ENCODE measurements around the gene GLYR1. TPM values are rescaled to one million over a fixed set of nuclear protein-coding genes. Genes with fewer than 3 reads are reported as not detected.

The GLYR1 gene
- total and polyA plus RNA-seq, 9 of the 15 experiments (the other 6 are each of a cell fraction or from before 2014, with no cell fraction given), result 6.7 to 99.2 (median 60.2) TPM

DNA sequence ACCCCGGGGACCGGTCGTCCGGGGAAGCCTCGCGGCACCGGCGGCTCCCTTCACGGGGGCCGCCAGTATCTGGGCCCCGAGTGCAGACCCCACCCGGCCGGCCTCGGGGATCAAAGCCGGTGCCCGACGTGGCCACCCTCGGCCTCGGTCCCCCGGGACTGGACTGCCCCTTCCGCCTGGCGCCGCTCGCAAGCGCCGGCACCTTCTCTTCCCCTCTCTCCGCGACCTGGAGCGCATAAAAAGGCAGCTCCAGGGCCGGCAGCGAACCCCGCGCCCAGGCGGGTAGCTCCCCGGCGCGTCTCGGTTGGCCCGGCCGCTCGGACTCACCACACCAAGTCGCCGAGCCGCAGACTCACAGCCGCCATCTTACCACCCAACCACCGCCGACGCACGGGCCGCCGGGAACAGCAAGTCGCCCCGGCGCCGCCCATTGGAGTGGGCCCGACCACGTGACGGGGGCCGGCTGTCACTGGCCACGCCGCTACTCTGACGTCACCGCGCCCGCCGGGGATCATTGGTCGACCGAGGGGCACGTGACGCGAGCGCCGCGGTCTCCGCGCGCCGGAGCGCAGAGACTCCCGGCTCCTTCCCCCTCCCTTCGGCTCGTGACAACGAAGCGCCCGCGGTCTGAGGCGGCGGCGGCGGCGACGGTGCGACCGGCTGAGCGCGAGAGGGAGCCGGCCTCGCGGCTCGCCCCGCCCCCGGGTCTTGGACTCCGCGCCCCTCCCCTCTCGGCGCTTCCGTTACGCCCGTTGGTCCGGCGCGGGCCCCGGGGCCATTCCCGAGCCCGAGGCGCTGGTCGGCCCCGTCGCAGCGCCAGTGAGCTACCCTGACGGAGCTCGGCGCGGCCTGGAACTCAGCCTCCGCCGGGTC is at the start of gene GLYR1, which contains the start of gene UBN1 (continued):
- TF ChIP-seq SMAD4 (CRISPR knock-in tag; conservative IDR thresholded peaks at IDR 0.05) (peak; percentile 55), PHF20 (IDR thresholded peaks at IDR 0.05; ENCODE audit: partially characterized antibody) (peak; percentile 87), NKRF (IDR thresholded peaks at IDR 0.05; ENCODE audit: borderline replicate concordance) (peak; percentile 72; the same call in 1 of the 2 replicates), MYNN (IDR thresholded peaks at IDR 0.05) (no peak), MYNN (CRISPR knock-in tag; IDR thresholded peaks at IDR 0.05) (no peak; the same call in 1 of the 2 replicates), USF2 (CRISPR knock-in tag; IDR thresholded peaks at IDR 0.05) (peak; percentile 99), ZNF175 (CRISPR knock-in tag; IDR thresholded peaks at IDR 0.05; ENCODE audit: low read depth) (0 out of 2 replicates have a peak, but pooled peaks have one; percentile 40), SMAD3 (CRISPR knock-in tag; conservative IDR thresholded peaks at IDR 0.05) (no peak), ZSCAN32 (CRISPR knock-in tag; IDR thresholded peaks at IDR 0.05) (no peak), CHD2 (IDR thresholded peaks at IDR 0.05; ENCODE audit: low read depth, low read length) (peak; percentile 71), SIN3A (IDR thresholded peaks at IDR 0.05; ENCODE audit: borderline replicate concordance in 2 of 2, control insufficient read depth in 1 of 2, low read depth in 2 of 2, low read length in 2 of 2) (peak in 1 of 2 experiments; percentile 31; a peak in 2 of 4 replicates), ZNF79 (CRISPR knock-in tag; IDR thresholded peaks at IDR 0.05; ENCODE audit: low read depth) (no peak), GABPB2 (CRISPR knock-in tag; conservative IDR thresholded peaks at IDR 0.05) (no peak), ATF7 (IDR thresholded peaks at IDR 0.05) (peak; percentile 98), MEIS2 (IDR thresholded peaks at IDR 0.05; ENCODE audit: partially characterized antibody) (peak; percentile 55), U2AF2 (optimal IDR thresholded peaks at IDR 0.05; ENCODE audit: low read depth, low read length) (no peak), TGIF2 (CRISPR knock-in tag; IDR thresholded peaks at IDR 0.05) (no peak; the same call in 1 of the 2 replicates), ZNF639 (CRISPR knock-in tag; conservative IDR thresholded peaks at IDR 0.05 in 1 of 2, IDR thresholded peaks at IDR 0.05 in 1 of 2) (peak; percentile 35 to 99; a peak in 3 of 4 replicates)
- TF ChIP-seq, protein P1, sequence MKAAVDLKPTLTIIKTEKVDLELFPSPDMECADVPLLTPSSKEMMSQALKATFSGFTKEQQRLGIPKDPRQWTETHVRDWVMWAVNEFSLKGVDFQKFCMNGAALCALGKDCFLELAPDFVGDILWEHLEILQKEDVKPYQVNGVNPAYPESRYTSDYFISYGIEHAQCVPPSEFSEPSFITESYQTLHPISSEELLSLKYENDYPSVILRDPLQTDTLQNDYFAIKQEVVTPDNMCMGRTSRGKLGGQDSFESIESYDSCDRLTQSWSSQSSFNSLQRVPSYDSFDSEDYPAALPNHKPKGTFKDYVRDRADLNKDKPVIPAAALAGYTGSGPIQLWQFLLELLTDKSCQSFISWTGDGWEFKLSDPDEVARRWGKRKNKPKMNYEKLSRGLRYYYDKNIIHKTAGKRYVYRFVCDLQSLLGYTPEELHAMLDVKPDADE (conservative IDR thresholded peaks at IDR 0.05; ENCODE audit: control insufficient read depth, low read depth, low read length), result peak; percentile 54; the same call in 1 of the 2 replicates
- TF ChIP-seq, protein P2, sequence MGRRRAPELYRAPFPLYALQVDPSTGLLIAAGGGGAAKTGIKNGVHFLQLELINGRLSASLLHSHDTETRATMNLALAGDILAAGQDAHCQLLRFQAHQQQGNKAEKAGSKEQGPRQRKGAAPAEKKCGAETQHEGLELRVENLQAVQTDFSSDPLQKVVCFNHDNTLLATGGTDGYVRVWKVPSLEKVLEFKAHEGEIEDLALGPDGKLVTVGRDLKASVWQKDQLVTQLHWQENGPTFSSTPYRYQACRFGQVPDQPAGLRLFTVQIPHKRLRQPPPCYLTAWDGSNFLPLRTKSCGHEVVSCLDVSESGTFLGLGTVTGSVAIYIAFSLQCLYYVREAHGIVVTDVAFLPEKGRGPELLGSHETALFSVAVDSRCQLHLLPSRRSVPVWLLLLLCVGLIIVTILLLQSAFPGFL (CRISPR knock-in tag; IDR thresholded peaks at IDR 0.05), result no peak

Measured in K562 (cell line).